ENCODE measurements around the gene ZNF568.

DNA sequence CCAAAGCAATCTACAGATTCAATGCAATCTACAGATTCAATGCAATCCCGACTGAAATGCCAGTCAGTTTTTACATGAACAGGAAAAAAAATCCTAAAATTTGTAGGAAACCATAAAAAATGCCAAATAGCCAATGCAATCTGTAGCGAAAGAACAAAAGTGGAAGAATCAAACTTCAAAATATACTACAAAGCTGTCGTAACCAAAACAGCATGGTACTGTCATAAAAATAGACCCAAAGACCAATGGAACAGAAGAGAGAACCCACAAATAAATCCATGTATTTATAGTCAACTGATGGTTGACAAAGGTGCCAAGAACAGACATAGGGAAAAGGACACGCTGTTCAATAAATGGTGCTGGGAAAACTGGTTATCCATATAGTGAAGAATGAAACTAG lies 17.7 kb upstream of the ZNF568 start:
- no peak for TF ChIP-seq CHD2 (IDR thresholded peaks at IDR 0.05; ENCODE audit: low read depth, low read length)
- no peak for TF ChIP-seq SMARCC2 (IDR thresholded peaks at IDR 0.05; ENCODE audit: low read depth)
- TF ChIP-seq, protein P1, sequence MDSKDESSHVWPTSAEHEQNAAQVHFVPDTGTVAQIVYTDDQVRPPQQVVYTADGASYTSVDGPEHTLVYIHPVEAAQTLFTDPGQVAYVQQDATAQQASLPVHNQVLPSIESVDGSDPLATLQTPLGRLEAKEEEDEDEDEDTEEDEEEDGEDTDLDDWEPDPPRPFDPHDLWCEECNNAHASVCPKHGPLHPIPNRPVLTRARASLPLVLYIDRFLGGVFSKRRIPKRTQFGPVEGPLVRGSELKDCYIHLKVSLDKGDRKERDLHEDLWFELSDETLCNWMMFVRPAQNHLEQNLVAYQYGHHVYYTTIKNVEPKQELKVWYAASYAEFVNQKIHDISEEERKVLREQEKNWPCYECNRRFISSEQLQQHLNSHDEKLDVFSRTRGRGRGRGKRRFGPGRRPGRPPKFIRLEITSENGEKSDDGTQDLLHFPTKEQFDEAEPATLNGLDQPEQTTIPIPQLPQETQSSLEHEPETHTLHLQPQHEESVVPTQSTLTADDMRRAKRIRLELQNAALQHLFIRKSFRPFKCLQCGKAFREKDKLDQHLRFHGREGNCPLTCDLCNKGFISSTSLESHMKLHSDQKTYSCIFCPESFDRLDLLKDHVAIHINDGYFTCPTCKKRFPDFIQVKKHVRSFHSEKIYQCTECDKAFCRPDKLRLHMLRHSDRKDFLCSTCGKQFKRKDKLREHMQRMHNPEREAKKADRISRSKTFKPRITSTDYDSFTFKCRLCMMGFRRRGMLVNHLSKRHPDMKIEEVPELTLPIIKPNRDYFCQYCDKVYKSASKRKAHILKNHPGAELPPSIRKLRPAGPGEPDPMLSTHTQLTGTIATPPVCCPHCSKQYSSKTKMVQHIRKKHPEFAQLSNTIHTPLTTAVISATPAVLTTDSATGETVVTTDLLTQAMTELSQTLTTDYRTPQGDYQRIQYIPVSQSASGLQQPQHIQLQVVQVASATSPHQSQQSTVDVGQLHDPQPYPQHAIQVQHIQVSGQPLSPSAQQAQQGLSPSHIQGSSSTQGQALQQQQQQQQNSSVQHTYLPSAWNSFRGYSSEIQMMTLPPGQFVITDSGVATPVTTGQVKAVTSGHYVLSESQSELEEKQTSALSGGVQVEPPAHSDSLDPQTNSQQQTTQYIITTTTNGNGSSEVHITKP (IDR thresholded peaks at IDR 0.05; ENCODE audit: partially characterized antibody): no peak
- TF ChIP-seq KLF6 (CRISPR knock-in tag; IDR thresholded peaks at IDR 0.05; ENCODE audit: borderline replicate concordance): no peak
- TF ChIP-seq RAD21 (CRISPR knock-in tag; conservative IDR thresholded peaks at IDR 0.05 in 1 of 2, IDR thresholded peaks at IDR 0.05 in 1 of 2): no peak
- TF ChIP-seq ELF4 (CRISPR knock-in tag; IDR thresholded peaks at IDR 0.05): no peak
- TF ChIP-seq MYNN (IDR thresholded peaks at IDR 0.05): no peak
- TF ChIP-seq MYNN (CRISPR knock-in tag; IDR thresholded peaks at IDR 0.05): no peak
- no peak for TF ChIP-seq TAF1 (IDR thresholded peaks at IDR 0.05; ENCODE audit: control insufficient read depth, extremely low read depth, insufficient read depth, low read length, severe bottlenecking)

Measured in K562 (cell line).